ENCODE measurements around the gene RAD9A.

RAD9A gene

DNA sequence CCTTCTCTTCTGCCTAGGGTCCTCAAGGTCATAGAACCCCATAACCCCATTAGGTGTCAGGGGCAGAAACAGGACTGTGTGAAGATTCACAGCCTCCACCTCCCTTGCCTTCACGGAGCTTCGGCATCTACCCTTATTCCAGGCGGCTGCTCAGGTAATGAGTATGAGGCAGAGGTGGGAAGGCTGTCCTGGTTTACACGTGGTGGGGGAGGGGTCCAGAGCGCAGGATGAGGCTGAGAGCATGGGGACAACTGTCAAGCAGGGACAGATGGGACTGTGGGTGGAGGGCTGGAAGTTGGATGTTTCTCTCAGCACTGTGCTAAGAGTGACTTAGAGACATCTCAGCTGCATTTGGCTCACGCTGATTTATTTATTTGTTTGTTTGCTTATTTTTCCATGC lies 4.3 kb upstream of the RAD9A start:
- DNase-seq, result no peak
- no peak for TF ChIP-seq POLR2A (IDR thresholded peaks at IDR 0.05; ENCODE audit: low read length)
- TF ChIP-seq GATA1 (IDR thresholded peaks at IDR 0.05; ENCODE audit: low read depth, low read length), result no peak

DNA sequence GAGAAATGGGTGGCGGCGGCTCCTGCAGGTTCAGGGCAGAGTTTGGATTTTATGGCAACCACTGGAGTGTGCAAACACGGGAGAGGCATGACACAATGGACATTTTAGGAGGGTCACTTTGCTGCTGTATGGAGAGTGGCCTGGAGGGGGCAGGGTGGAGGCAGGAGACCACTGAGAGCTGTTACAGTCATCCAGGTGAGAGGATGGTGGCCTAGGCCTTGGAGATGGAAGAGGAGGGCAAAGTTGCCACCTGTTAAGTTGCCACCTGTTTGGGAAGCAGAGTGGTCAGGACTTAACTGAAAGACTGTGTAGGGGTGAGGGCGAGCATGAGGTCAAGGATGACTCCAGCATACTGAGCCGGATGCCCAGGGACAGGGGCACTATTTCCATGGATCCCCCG lies 2.3 kb upstream of the RAD9A start:
- TF ChIP-seq GATA1 (IDR thresholded peaks at IDR 0.05; ENCODE audit: low read depth, low read length) (no peak), POLR2A (IDR thresholded peaks at IDR 0.05; ENCODE audit: low read length) (no peak)
- peak; percentile 55 to 69 for DNase-seq

DNA sequence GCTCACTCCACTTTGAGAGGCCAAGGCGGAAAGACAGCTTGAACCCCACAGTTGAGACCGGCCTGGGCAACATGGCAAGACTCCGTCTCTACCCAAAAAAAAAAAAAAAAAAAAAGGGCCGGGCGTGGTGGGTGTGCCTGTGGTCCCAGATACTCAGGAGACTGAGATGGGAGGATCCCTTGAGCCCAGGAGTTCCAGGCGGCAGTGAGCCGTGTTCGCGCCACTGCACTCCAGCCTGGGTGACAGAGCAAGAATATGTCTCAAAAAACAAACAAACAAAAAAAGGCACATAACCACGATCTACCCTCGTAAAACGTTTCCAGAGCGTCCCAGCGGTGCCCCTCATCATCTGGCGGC lies 861 bp upstream of the RAD9A start:
- DNase-seq, result no peak
- no peak for TF ChIP-seq GATA1 (IDR thresholded peaks at IDR 0.05; ENCODE audit: low read depth, low read length)
- no peak for TF ChIP-seq POLR2A (IDR thresholded peaks at IDR 0.05; ENCODE audit: low read length)

DNA sequence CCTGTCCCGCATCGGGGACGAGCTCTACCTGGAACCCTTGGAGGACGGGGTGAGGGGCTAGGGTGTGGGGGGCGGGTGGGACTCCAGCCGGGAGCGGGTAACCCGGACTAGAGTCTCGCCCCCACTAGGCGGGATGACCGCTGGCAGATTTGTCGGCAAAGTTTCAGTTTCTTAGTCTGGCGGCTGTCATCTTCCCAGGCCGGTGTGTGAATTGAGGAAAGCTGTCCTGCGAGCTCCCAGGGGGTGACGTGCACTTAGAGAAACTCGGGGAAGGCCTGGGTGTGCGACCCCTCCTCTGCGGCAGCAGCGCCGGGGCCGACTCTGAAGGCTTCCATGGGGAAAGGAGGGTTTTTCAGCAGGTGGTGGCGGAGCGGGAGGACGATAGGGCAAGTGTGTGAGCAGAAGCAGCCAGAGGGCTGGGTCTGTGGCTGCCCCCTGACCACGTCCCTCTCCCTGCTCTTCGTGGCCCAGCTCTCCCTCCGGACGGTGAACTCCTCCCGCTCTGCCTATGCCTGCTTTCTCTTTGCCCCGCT lies 463 bp downstream of the RAD9A start:
- TF ChIP-seq GATA1 (IDR thresholded peaks at IDR 0.05; ENCODE audit: low read depth, low read length) (no peak), POLR2A (IDR thresholded peaks at IDR 0.05; ENCODE audit: low read length) (no peak)
- DNase-seq, result no peak

DNA sequence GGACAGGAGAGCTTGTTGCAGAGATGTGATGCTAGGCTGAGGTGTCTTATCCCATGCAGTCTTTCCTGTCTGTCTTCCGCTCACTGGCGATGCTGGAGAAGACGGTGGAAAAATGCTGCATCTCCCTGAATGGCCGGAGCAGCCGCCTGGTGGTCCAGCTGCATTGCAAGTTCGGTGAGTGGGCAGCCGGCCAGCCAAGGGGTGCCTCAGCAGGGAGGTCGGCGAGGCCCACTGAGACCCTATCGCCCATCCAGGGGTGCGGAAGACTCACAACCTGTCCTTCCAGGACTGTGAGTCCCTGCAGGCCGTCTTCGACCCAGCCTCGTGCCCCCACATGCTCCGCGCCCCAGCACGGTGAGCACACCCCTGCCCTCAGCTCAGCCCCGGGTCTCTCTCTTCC lies 1.7 kb downstream of the RAD9A start:
- TF ChIP-seq GATA1 (IDR thresholded peaks at IDR 0.05; ENCODE audit: low read depth, low read length), result no peak
- TF ChIP-seq POLR2A (IDR thresholded peaks at IDR 0.05; ENCODE audit: low read length), result no peak
- no peak for DNase-seq

DNA sequence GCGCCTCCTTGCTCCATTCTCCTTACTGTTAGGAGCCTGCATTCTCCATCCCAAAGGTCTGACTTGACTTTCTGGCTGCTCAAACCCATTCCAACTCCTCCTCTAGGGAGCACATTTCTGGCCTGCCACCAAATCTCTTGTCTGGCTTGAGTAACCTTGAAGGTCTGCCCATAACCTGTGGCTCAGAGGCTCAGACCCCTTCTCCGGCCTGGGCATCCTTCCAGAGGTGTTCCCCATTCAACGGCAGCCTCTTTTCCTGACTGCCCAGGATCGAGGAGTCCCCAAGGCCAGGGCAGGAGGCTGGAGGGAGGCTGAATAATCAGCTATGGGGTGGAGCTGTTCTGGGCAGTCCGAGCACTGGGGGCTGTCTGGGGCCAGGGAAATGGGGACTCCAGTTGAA lies 2.2 kb downstream of the RAD9A start:
- TF ChIP-seq POLR2A (IDR thresholded peaks at IDR 0.05; ENCODE audit: low read length), result no peak
- no peak for TF ChIP-seq GATA1 (IDR thresholded peaks at IDR 0.05; ENCODE audit: low read depth, low read length)
- no peak for DNase-seq

DNA sequence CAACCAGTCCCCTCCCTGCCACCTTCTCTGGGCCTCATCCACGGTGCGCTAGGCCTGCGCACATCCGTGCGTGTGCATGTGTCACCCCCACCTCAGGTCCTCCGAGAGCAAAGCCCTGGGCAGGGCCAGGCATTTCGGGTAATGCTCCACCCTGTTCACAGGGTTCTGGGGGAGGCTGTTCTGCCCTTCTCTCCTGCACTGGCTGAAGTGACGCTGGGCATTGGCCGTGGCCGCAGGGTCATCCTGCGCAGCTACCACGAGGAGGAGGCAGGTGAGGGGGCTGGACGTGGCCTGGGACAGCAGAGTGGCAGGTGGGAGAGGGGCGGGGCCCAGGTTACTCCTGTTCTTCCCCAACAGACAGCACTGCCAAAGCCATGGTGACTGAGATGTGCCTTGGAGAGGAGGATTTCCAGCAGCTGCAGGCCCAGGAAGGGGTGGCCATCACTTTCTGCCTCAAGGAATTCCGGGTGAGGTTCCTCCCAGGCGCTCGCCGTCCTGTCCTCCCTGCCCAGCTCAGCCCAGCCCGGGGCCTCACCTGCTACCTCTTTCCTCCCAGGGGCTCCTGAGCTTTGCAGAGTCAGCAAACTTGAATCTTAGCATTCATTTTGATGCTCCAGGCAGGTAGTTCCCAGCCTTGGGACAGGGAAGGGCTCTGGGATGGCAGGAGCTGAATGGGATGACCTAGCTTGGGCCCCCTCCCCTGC lies 3.9 kb downstream of the RAD9A start:
- no peak for DNase-seq
- TF ChIP-seq GATA1 (IDR thresholded peaks at IDR 0.05; ENCODE audit: low read depth, low read length) (no peak), POLR2A (IDR thresholded peaks at IDR 0.05; ENCODE audit: low read length) (no peak)

DNA sequence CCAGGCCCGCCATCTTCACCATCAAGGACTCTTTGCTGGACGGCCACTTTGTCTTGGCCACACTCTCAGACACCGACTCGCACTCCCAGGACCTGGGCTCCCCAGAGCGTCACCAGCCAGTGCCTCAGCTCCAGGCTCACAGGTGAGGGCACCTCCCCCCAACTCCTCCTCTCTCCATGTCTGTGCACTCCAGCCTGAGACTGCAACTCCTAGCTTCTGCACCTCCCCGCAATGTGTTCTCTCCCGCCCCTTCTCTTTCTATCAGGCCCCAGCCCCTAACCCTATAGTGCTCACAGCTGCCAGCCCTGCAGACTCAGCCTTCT lies 4.4 kb downstream of the RAD9A start:
- TF ChIP-seq GATA1 (IDR thresholded peaks at IDR 0.05; ENCODE audit: low read depth, low read length) (no peak), POLR2A (IDR thresholded peaks at IDR 0.05; ENCODE audit: low read length) (no peak)
- DNase-seq, result no peak

DNA sequence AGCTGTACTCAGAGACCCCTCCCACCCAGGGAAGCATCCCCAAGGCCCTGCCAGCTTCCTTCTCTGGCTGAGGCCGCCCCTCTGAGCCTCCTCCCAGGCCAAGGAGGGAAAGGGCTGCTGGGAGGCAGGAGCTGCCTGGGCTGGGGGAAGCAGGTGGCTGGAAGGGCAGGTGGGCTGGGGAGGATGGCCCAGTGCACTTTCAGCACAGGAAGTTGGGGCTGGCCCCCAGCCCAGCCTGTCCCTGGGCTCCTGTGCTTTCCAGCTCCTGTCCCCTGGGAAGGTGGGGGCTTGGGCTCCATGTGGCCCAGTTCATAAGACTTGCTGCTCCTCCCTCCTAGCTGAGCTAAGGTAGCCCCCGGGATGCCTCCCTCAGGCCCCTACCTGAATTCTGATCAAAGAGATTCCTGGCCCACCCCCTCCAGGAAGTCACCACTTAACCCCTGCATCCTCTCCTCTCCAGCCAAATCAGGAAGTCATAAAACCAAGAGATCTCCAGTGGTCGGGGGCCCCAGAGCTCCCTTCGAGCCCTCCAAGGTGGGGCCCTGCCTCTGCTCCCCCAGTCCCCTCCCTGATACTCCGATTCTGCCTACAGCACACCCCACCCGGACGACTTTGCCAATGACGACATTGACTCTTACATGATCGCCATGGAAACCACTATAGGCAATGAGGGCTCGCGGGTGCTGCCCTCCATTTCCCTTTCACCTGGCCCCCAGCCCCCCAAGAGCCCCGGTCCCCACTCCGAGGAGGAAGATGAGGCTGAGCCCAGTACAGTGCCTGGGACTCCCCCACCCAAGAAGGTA lies 5.0 kb downstream of the RAD9A start:
- DNase-seq, result no peak
- TF ChIP-seq GATA1 (IDR thresholded peaks at IDR 0.05; ENCODE audit: low read depth, low read length), result no peak
- no peak for TF ChIP-seq POLR2A (IDR thresholded peaks at IDR 0.05; ENCODE audit: low read length)

DNA sequence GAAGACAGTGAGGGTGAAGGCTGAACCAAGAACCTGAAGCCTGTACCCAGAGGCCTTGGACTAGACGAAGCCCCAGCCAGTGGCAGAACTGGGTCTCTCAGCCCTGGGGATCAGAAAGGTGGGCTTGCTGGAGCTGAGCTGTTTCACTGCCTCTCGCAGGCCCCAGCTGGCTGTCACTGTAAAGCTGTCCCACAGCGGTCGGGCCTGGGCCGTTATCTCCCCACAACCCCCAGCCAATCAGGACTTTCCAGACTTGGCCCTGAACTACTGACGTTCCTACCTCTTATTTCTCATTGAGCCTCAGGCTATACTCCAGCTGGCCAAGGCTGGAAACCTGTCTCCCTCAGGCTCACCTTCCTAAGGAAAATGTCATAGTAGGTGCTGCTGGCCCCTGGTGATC lies 5.8 kb downstream of the RAD9A start:
- TF ChIP-seq POLR2A (IDR thresholded peaks at IDR 0.05; ENCODE audit: low read length), result peak; percentile 22
- TF ChIP-seq GATA1 (IDR thresholded peaks at IDR 0.05; ENCODE audit: low read depth, low read length), result no peak
- peak; percentile 63 to 64 for DNase-seq

DNA sequence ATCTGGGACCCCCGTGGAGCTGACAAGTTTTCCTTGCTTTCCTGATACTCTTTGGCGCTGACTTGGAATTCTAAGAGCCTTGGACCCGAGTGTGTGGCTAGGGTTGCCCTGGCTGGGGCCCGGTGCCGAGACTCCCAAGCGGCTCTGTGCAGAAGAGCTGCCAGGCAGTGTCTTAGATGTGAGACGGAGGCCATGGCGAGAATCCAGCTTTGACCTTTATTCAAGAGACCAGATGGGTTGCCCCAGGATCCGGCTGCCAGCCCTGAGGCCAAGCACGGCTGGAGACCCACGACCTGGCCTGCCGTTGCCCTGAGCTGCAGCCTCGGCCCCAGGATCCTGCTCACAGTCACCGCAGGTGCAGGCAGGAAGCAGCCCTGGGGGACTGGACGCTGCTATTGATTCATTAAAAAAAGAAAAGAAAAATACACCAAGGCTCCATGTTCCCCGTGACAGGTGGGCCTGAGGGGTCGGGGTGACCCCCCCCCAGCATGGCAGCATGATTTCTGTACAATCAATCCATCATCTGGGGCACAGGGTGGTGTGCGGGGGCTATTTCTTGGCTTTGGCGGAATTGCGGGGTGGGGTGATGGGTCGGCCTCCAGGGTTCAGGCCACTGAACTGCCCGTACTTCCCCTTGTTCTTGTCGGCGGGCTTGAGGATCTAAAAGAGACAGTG lies 6.3 kb downstream of the RAD9A start:
- TF ChIP-seq GATA1 (IDR thresholded peaks at IDR 0.05; ENCODE audit: low read depth, low read length), result no peak
- no peak for TF ChIP-seq POLR2A (IDR thresholded peaks at IDR 0.05; ENCODE audit: low read length)
- no peak for DNase-seq

DNA sequence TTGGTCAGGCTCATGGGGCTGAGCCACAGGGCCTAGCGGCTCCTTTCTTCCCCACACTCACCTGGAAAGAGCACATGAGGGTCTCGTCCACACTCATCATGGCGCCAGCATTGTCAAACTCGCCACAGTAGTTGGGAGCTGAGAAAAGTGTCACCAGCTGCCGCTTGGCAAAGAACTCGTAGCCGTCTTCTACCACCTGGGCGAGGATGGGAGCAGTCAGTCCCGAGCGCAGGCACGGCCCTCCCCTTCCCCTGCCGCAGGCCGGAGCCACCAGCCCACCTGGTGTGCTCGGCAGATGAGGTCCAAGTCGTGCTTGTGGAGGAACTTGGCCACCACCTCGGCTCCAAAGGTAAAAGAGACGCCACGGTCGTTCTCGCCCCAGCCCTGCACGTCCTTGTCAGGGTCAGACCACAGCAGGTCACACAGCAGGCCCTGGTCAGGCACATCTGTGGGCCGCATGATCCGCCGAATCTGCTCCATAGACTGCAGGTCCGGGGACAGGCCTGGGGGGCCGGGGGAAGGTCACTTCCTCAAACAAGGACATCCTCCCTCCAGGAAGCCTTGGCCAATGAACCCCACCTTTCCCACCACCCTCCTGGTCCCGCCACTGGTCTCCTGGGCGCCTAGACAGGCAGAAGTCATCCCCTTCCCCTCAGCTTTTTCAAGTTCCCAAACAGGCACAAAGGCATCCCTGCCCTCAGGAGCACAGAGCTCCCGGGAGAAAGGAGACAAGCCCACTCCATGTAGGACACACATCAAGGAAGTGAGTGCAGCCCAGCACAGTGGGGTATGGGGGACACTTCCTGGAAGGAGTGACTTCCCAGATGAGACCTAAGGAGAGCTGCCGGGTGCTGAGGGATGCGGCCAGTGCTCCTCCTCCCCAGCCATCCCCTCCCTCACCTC lies 7.1 kb downstream of the RAD9A start:
- no peak for TF ChIP-seq POLR2A (IDR thresholded peaks at IDR 0.05; ENCODE audit: low read length)
- TF ChIP-seq GATA1 (IDR thresholded peaks at IDR 0.05; ENCODE audit: low read depth, low read length), result no peak
- DNase-seq, result no peak

DNA sequence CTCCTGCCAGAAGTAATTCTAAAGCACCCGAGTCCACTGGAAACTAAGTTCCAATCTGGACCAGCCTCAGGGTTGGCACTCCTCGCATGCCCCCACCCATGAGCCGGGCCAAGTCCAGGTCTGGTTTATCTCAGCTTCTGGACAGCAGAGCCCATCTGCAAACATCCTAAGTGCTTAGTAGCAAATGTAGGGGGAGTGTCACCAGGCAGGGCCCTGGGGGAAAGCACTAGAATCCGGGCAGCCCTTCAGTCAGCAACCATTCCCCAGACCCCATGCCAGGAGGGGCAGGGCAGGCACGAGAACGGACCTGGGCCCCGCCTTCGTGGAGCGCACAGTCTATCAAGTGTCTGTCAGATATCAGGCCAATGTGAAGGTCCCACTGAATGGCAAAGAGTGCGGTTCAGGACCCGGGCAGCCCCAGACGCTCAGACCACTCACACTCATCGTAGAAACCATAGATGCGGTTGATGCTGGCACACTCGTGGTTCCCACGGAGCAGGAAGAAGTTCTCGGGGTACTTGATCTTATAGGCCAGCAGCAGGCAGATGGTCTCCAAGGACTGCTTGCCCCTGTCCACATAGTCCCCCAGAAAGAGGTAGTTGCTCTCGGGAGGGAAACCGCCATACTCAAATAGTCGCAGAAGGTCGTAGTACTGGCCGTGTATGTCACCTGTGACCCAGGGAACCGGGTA lies 8.6 kb downstream of the RAD9A start:
- no peak for TF ChIP-seq GATA1 (IDR thresholded peaks at IDR 0.05; ENCODE audit: low read depth, low read length)
- peak; percentile 32 for TF ChIP-seq POLR2A (IDR thresholded peaks at IDR 0.05; ENCODE audit: low read length)
- no peak for DNase-seq

All from erythroblast (primary cell).